WTC11 (cell line): Measurements from ENCODE around the gene G6PC3. TPM values are rescaled to one million over a fixed set of nuclear protein-coding genes. Genes with fewer than 3 reads are reported as not detected.
A peak's percentile ranks its signal among the peaks of the same experiment; 100 is the strongest.

Source experiments
- ATAC-seq: fragments of 200-7000 bp; cut with Tn5 transposase; 2 replicates; pipeline ENCODE4 v1.10.0; 2021; ENCODE audit warnings: mild to moderate bottlenecking, moderate library complexity
- CTCF ChIA-PET: fragments of 300-600 bp; sonication (Branson Sonifier 250); formaldehyde crosslinking; loops from one replicate; lab custom pipeline; 2021; ENCODE audit warnings: antibody characterized with exemption; lab: Charles Lee
- POLR2A ChIA-PET: fragments of 350-600 bp; sonication (Branson Sonifier 250); formaldehyde crosslinking; loops from one replicate; lab custom pipeline; 2021; ENCODE audit warnings: antibody characterized with exemption; lab: Charles Lee
- DNase-seq: peaks from one replicate; pipeline ENCODE4 v3.0.0; 2021; ENCODE audit warnings: low spot score
- H3K27ac Mint-ChIP-seq: 2 replicates; pipeline ENCODE4 v1.8.0; 2021; ENCODE audit warnings: mixed read lengths
- H3K27me3 Mint-ChIP-seq: 2 replicates; pipeline ENCODE4 v1.8.0; 2021; ENCODE audit warnings: low read depth, mild to moderate bottlenecking, moderate library complexity, mixed read lengths
- H3K36me3 Mint-ChIP-seq: 2 replicates; pipeline ENCODE4 v1.8.0; 2021; ENCODE audit warnings: mixed read lengths
- H3K4me1 Mint-ChIP-seq: 2 replicates; pipeline ENCODE4 v1.8.0; 2022; ENCODE audit warnings: mixed read lengths
- H3K4me3 Mint-ChIP-seq: 2 replicates; pipeline ENCODE4 v1.8.0; 2021; ENCODE audit warnings: mild to moderate bottlenecking, moderate library complexity, mixed read lengths
- H3K9me3 Mint-ChIP-seq: 2 replicates; pipeline ENCODE4 v1.8.0; 2021; ENCODE audit warnings: mixed read lengths
- AR ChIP-seq: fragments of 250-450 bp; sonication (Bioruptor Pico); IDR thresholded peaks from 2 replicates; pipeline ENCODE4 v1.9.0; 2021; ENCODE audit warnings: mild to moderate bottlenecking
- CDX4 ChIP-seq: fragments of 250-450 bp; sonication (Bioruptor Pico); IDR thresholded peaks from 2 replicates; pipeline ENCODE4 v1.9.0; 2021; ENCODE audit warnings: moderate library complexity, mild to moderate bottlenecking, inconsistent platforms, borderline replicate concordance
- FOXP1 ChIP-seq: sonication (generic); formaldehyde crosslinking; IDR thresholded peaks from 2 replicates; pipeline ENCODE4 v1.8.0; 2022; ENCODE audit warnings: missing genetic modification reagents, mild to moderate bottlenecking, moderate library complexity, borderline replicate concordance
- KAT7 ChIP-seq: sonication (generic); formaldehyde crosslinking; IDR thresholded peaks from 2 replicates; pipeline ENCODE4 v1.8.1; 2023; ENCODE audit warnings: missing genetic modification reagents, mild to moderate bottlenecking, borderline replicate concordance
- NFATC4 ChIP-seq: fragments of 250-450 bp; sonication (Bioruptor Pico); IDR thresholded peaks from 2 replicates; pipeline ENCODE4 v1.9.0; 2021; ENCODE audit warnings: mild to moderate bottlenecking
- NFE2L1 ChIP-seq: sonication (generic); formaldehyde crosslinking; IDR thresholded peaks from 2 replicates; pipeline ENCODE4 v1.8.1; 2023; ENCODE audit warnings: missing genetic modification reagents
- RELA ChIP-seq: sonication (generic); formaldehyde crosslinking; IDR thresholded peaks from 2 replicates; pipeline ENCODE4 v1.8.1; 2022; ENCODE audit warnings: missing genetic modification reagents, mild to moderate bottlenecking, borderline replicate concordance
- USF1 ChIP-seq: sonication (generic); formaldehyde crosslinking; IDR thresholded peaks from 2 replicates; pipeline ENCODE4 v1.8.0; 2022; ENCODE audit warnings: mild to moderate bottlenecking, missing genetic modification reagents
- ZNF281 ChIP-seq: sonication (generic); formaldehyde crosslinking; IDR thresholded peaks from 2 replicates; pipeline ENCODE4 v1.8.0; 2023; ENCODE audit warnings: mild to moderate bottlenecking, missing genetic modification reagents
- ZNF532 ChIP-seq: fragments of 250-450 bp; sonication (Bioruptor Pico); IDR thresholded peaks from 2 replicates; pipeline ENCODE4 v1.9.0; 2021; ENCODE audit warnings: mild to moderate bottlenecking, borderline replicate concordance
- total RNA-seq: library from RNA; stranded (reverse); gene quantifications from 3 replicates; pipeline ENCODE4 v1.2.3, GENCODE V29; 2021

G6PC3 gene
- total RNA-seq, 1 experiment from 2014 or later = 121 TPM

- Mint-ChIP-seq H3K36me3 (peaks cover 16% of the 10 kb centered on the region), H3K27me3 (no peaks in the 10 kb centered on the region), H3K4me3 (peak overlapping the region; percentile 97), H3K27ac (peak overlapping the region; percentile 98), H3K9me3 (no peaks in the 10 kb centered on the region), H3K4me1 (peaks cover 31% of the 10 kb centered on the region)
- no peak for TF ChIP-seq NFE2L1 (CRISPR knock-in tag)
- DNase-seq (no peak), ATAC-seq (no peak)
- ChIA-PET POLR2A (interaction anchor here (1.0 to 1.2 kb wide), 4 partner anchors 12 to 63 kb away, joined by 3 to 5 read pairs (median 3); no protein-coding TSS in a partner anchor), CTCF (interaction anchor here (1.4 to 1.9 kb wide), 3 partner anchors 16 to 52 kb away, joined by 3 to 7 read pairs (median 6); partner anchors contain the start of gene HDAC5)
Observed at GRCh38 chr17:44071198-44071520, 624 bp downstream of the G6PC3 start.

- H3K9me3 Mint-ChIP-seq = no peaks in the 10 kb centered on the region
- TF ChIP-seq AR (CRISPR knock-in tag) (no peak), USF1 (CRISPR knock-in tag) (no peak), CDX4 (CRISPR knock-in tag) (no peak), RELA (CRISPR knock-in tag) (no peak), NFATC4 (CRISPR knock-in tag) (no peak), ZNF532 (no peak), FOXP1 (CRISPR knock-in tag) (no peak), ZNF281 (CRISPR knock-in tag) (no peak), NFE2L1 (CRISPR knock-in tag) (no peak), KAT7 (CRISPR knock-in tag) (no peak)
- H3K4me1 Mint-ChIP-seq = peaks cover 32% of the 10 kb centered on the region
- peak overlapping the region; percentile 98 for H3K27ac Mint-ChIP-seq
- DNase-seq = no peak
- no peaks in the 10 kb centered on the region for H3K27me3 Mint-ChIP-seq
- peak overlapping the region; percentile 97 for H3K4me3 Mint-ChIP-seq
- ChIA-PET CTCF (interaction anchor here (0.7 to 1.4 kb wide), 2 partner anchors 15 to 148 kb away, joined by 3 read pairs; partner anchors contain the start of gene UBTF), POLR2A (interaction anchor here (0.6 to 0.7 kb wide), 2 partner anchors 9 to 39 kb away, joined by 3 read pairs; no protein-coding TSS in a partner anchor)
- peaks cover 21% of the 10 kb centered on the region for H3K36me3 Mint-ChIP-seq
- ATAC-seq = no peak
Observed at GRCh38 chr17:44071772-44072171, 1.2 kb downstream of the G6PC3 start.
